Activated T-cell treated with anti-CD3 and anti-CD28 coated beads, Interleukin-2, amount 50 U/mL, for 72 hours (primary cell): ENCODE results near the gene APOBEC3H. TPM values are rescaled to one million over a fixed set of nuclear protein-coding genes. Genes with fewer than 3 reads are reported as not detected.

ENCODE experiments used
- ATAC-seq, 2 donors: fragments of 150-1000 bp; cut with Tn5 transposase; replicated peaks in 1 of 2; 2 replicates each; pipeline ENCODE4 v1.10.0; 2021; ENCODE audit warnings: moderate library complexity in 2 of 2, mild to moderate bottlenecking in 1 of 2
- DNase-seq, 2 donors: peaks; one replicate each; pipeline ENCODE4 v3.0.0; 2021 to 2022; ENCODE audit warnings: mixed read lengths in 1 of 2
- H3K27ac Mint-ChIP-seq: one replicate; pipeline ENCODE4 v1.8.0; 2022; ENCODE audit warnings: mild to moderate bottlenecking, moderate library complexity, mixed read lengths
- H3K27me3 Mint-ChIP-seq: one replicate; pipeline ENCODE4 v1.8.0; 2022; ENCODE audit warnings: low read depth, mixed read lengths
- H3K36me3 Mint-ChIP-seq, 2 donors: one replicate each; pipeline ENCODE4 v1.8.0; 2022; ENCODE audit warnings: mixed read lengths in 2 of 2, mild to moderate bottlenecking in 1 of 2; ENCODE audit not compliant: insufficient read depth in 2 of 2
- H3K4me1 Mint-ChIP-seq: one replicate; pipeline ENCODE4 v1.8.0; 2022; ENCODE audit warnings: low read depth, mixed read lengths
- H3K4me3 Mint-ChIP-seq, 2 donors: one replicate each; pipeline ENCODE4 v1.8.0; 2022; ENCODE audit warnings: mild to moderate bottlenecking in 2 of 2, mixed read lengths in 2 of 2, moderate library complexity in 2 of 2
- H3K9me3 Mint-ChIP-seq, 2 donors: one replicate each; pipeline ENCODE4 v1.8.0; 2022; ENCODE audit warnings: mixed read lengths in 2 of 2
- total RNA-seq, 2 donors: library from RNA; stranded (reverse); gene quantifications; one replicate each; pipeline ENCODE4 v1.2.3, GENCODE V29; 2022

The APOBEC3H gene
- total RNA-seq, 2 donors from 2014 or later = 21.9 to 24.4 TPM

DNA sequence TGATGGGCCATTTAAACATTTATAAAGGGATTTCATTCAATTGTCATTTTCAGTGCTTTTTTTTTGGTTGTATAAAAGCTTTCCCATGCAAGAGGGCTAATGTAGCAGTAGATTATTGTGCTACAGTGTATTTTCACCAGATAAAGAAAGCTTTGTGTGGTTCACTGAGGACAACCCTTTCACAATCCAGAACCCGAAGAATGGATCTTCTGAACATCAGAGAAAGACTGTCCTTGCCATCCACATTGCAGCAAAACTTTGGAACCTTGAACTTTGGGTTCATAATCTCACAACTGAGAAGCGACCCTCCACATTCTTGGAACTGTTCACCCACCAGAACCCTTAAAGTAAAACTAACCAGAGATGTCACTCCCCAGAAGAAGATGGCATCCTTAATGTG, 9.3 kb downstream of the APOBEC3H start:
- Mint-ChIP-seq H3K9me3 (no peaks in the 10 kb centered on the region), H3K27me3 (peaks cover 13% of the 10 kb centered on the region), H3K4me1 (peaks cover 14% of the 10 kb centered on the region), H3K36me3 (no peaks in the 10 kb centered on the region), H3K4me3 (no peak overlapping the region), H3K27ac (no peak overlapping the region)
- ATAC-seq (no peak), DNase-seq (no peak)

DNA sequence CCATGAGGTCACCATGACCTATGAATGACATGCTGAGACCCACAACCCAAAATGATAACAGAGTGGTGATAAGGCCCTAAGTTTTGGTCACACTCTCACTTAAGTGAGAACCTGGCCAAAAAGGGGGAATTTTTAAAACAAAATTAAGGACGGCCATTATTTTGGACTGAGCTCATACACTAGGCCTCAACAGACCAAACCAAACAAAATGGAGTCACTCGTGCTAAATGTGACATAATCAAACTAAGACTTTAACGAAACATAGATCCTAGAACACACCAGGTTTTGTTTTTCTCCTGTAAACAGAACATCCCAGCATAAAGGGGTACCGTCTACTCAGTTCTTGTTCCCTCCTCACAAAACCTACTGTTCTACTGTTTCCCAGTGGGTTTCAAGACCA, 11.4 kb downstream of the APOBEC3H start:
- peaks cover 21% of the 10 kb centered on the region for H3K4me1 Mint-ChIP-seq
- H3K9me3 Mint-ChIP-seq = no peaks in the 10 kb centered on the region
- DNase-seq (no peak), ATAC-seq (no peak)
- peak overlapping the region; percentile 34 for H3K27ac Mint-ChIP-seq
- no peak overlapping the region for H3K4me3 Mint-ChIP-seq
- H3K36me3 Mint-ChIP-seq = no peaks in the 10 kb centered on the region
- H3K27me3 Mint-ChIP-seq = peaks cover 18% of the 10 kb centered on the region

DNA sequence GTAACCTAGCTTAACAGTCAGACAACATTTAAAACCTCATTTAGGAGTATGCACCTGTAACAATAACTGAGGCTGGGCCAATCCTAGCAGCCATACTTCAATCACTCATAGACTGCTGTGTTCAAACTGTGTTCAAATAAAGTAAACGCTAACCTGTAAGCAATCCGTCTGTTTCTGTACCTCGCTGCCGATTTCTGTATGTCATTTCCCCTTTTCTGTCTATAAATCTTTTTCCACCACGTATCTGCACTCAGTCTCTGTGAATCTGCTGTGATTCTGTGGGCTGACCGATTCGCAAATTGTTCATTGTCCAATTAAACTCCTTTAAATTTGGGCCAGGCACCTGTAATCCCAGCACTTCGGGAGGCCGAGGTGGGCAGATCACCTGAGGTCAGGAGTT, 12.3 kb downstream of the APOBEC3H start:
- ATAC-seq = no peak
- DNase-seq = no peak
- Mint-ChIP-seq H3K27ac (no peak overlapping the region), H3K36me3 (no peaks in the 10 kb centered on the region), H3K9me3 (no peaks in the 10 kb centered on the region), H3K4me3 (no peak overlapping the region), H3K4me1 (peaks cover 29% of the 10 kb centered on the region), H3K27me3 (peaks cover 18% of the 10 kb centered on the region)

- Mint-ChIP-seq H3K9me3 (no peaks in the 10 kb centered on the region), H3K27ac (no peak overlapping the region), H3K4me1 (peaks cover 43% of the 10 kb centered on the region), H3K36me3 (no peaks in the 10 kb centered on the region), H3K4me3 (no peak overlapping the region), H3K27me3 (peaks cover 18% of the 10 kb centered on the region)
- DNase-seq (no peak), ATAC-seq (no peak)
These were observed 13.9 kb downstream of the APOBEC3H start for GRCh38 chr22:39110631-39111561.

DNA sequence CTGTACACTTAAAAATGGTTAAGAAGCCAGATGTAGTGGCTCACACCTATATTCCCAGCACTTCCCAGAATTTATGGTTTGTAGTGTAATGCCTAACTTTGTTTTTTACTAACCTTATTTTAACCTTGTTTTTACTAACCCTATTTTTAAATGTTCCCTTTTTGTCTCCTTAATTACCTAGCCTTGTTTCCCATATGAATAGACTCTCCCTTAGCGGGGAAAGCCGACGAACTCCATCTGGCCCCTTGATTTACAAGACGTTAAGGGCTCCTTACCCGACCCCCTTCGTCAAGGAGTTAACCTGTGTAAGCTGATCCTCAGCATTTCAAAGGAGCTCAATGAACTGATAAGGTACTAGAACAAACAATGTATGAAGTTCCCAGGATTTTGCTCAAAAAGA, 17.1 kb downstream of the APOBEC3H start:
- ATAC-seq (no peak), DNase-seq (no peak)
- H3K4me1 Mint-ChIP-seq = peaks cover 63% of the 10 kb centered on the region
- H3K27me3 Mint-ChIP-seq = peaks cover 18% of the 10 kb centered on the region
- peak overlapping the region; percentile 47 for H3K27ac Mint-ChIP-seq
- no peaks in the 10 kb centered on the region for H3K36me3 Mint-ChIP-seq
- no peaks in the 10 kb centered on the region for H3K9me3 Mint-ChIP-seq
- peak overlapping the region; percentile 1 to 38 for H3K4me3 Mint-ChIP-seq

DNA sequence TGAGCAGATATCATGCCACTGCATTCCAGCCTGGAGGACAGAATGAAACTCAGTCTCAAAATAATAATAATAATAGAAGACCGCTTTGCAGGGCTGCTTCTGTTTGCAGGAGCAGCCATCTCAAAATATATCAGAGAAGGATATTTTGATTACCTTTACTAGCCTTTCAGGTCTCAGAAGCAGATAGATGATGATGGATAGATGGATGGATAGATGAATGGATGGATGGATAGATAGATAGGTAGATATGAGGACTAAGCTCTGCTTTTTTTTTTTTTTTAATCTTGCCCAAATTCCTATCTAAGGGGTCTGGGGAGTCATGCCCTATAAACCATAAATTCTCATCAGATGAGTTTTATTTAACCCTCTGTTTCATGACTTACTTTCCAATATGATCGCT, 18.5 kb downstream of the APOBEC3H start:
- Mint-ChIP-seq H3K27ac (peak overlapping the region; percentile 70), H3K36me3 (no peaks in the 10 kb centered on the region), H3K4me1 (peaks cover 63% of the 10 kb centered on the region), H3K27me3 (peaks cover 13% of the 10 kb centered on the region), H3K9me3 (no peaks in the 10 kb centered on the region), H3K4me3 (peak overlapping the region in 1 of 2 donors; percentile 49)
- no peak for DNase-seq
- ATAC-seq = no peak

- no peaks in the 10 kb centered on the region for H3K9me3 Mint-ChIP-seq
- peaks cover 7% of the 10 kb centered on the region for H3K27me3 Mint-ChIP-seq
- DNase-seq (no peak), ATAC-seq (peak; percentile 34 to 42)
- H3K4me1 Mint-ChIP-seq = peaks cover 60% of the 10 kb centered on the region
- peak overlapping the region; percentile 80 to 86 for H3K4me3 Mint-ChIP-seq
- peak overlapping the region; percentile 92 for H3K27ac Mint-ChIP-seq
- no peaks in the 10 kb centered on the region for H3K36me3 Mint-ChIP-seq
These were observed 19.1 kb downstream of the APOBEC3H start for GRCh38 chr22:39115977-39116621.

DNA sequence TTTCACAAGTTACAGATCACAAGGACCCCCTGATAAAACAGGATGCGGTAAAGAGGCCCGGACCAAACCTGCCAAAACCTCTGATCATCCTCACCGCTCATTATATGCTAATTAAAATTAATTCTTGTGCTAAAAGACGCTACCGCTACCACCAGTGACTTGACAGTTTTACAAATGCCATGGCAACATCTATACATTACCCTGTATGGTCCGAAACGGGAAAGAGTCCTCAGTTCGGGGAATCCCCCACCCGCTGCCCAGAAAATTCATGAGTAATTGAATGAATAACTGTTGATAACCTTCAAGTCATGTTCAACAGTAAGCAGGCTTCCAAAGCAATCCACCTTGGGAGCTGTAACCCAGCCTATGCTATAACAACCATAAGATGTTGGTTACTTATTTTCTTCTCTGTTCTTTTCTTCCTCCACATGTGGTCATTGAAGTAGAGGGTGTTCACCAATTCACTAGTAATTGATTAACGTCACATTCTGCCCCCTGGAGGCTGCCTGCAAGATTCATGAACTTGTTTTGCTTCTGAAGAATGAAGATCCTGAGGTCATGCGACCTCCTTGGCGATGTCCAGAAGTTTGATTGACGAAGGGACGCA, 20.6 kb downstream of the APOBEC3H start:
- Mint-ChIP-seq H3K4me3 (peak overlapping the region; percentile 80 to 86), H3K27ac (peak overlapping the region; percentile 92), H3K36me3 (no peaks in the 10 kb centered on the region), H3K4me1 (peaks cover 64% of the 10 kb centered on the region), H3K27me3 (no peaks in the 10 kb centered on the region), H3K9me3 (no peaks in the 10 kb centered on the region)
- DNase-seq (peak; percentile 77 to 79), ATAC-seq (peak; percentile 66 to 71)

DNA sequence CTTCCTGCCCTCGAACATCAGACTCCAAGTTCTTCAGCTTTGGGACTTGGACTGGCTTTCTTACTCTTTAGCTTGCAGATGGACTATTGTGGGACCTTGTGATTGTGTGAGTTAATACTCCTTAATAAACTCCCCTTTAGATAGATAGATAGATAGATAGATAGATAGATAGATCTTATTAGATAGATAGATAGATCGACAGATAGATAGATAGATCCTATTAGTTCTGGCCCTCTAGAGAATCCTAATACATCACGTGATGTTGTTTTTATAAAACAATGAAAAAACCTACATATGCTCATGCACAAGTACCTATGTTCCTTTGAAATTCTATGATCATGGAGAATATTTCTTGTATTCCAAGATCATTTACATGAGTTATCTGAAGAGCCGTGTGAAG, 23.9 kb downstream of the APOBEC3H start:
- H3K9me3 Mint-ChIP-seq = no peaks in the 10 kb centered on the region
- no peaks in the 10 kb centered on the region for H3K36me3 Mint-ChIP-seq
- ATAC-seq (no peak), DNase-seq (no peak)
- H3K4me1 Mint-ChIP-seq = peaks cover 35% of the 10 kb centered on the region
- no peaks in the 10 kb centered on the region for H3K27me3 Mint-ChIP-seq
- H3K4me3 Mint-ChIP-seq = no peak overlapping the region
- H3K27ac Mint-ChIP-seq = peak overlapping the region; percentile 36

DNA sequence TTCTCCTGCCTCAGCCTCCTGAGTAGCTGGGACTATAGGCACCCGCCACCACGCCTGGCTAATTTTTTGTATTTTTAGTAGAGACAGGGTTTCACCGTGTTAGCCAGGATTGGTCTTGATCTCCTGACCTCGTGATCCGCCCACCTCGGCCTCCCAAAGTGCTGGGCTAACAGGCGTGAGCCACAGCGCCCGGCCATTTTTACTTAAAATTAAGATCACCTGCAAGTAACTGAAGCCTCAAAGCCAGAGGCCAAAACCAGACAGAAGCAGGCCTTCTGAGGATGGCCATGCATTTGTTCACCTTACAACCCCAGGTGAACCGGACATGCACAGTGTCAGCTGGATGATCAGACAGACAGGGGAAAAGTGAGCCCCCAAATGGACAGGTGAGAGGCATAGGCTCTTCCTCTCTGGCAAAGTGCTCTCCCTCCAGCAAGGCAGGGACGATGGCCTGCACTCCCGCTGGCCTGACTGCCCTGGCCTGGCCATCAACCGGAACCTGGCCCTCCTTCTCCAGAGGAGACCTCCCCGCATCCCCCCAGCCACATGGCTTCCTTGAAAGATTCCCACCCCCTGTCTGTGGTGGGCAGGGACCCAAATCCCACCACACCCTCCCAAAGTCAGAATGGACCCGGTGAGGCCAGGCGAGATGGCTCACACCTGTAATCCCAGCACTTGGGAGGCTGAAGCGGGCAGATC, 25.9 kb downstream of the APOBEC3H start:
- Mint-ChIP-seq H3K9me3 (no peaks in the 10 kb centered on the region), H3K27ac (no peak overlapping the region), H3K4me3 (no peak overlapping the region), H3K36me3 (no peaks in the 10 kb centered on the region), H3K27me3 (no peaks in the 10 kb centered on the region), H3K4me1 (peaks cover 18% of the 10 kb centered on the region)
- ATAC-seq = no peak
- no peak for DNase-seq

- no peak overlapping the region for H3K27ac Mint-ChIP-seq
- H3K27me3 Mint-ChIP-seq = no peaks in the 10 kb centered on the region
- no peaks in the 10 kb centered on the region for H3K9me3 Mint-ChIP-seq
- no peak for ATAC-seq
- peaks cover 13% of the 10 kb centered on the region for H3K4me1 Mint-ChIP-seq
- H3K4me3 Mint-ChIP-seq = no peak overlapping the region
- H3K36me3 Mint-ChIP-seq = no peaks in the 10 kb centered on the region
- DNase-seq = no peak
These were observed 26.9 kb downstream of the APOBEC3H start for GRCh38 chr22:39123751-39124581.

- no peaks in the 10 kb centered on the region for H3K36me3 Mint-ChIP-seq
- peaks cover 14% of the 10 kb centered on the region for H3K4me1 Mint-ChIP-seq
- no peak overlapping the region for H3K4me3 Mint-ChIP-seq
- DNase-seq (no peak), ATAC-seq (no peak)
- no peak overlapping the region for H3K27ac Mint-ChIP-seq
- no peaks in the 10 kb centered on the region for H3K9me3 Mint-ChIP-seq
- no peaks in the 10 kb centered on the region for H3K27me3 Mint-ChIP-seq
These were observed 28.6 kb downstream of the APOBEC3H start for GRCh38 chr22:39125622-39126021.
